Stimulated activated CD4-positive, alpha-beta T cell treated with anti-CD3 and anti-CD28 coated beads, Interleukin-15, amount 100 ng/mL, for 48 hours (primary cell): Measurements from ENCODE around the gene FARP1.

Experiments
- DNase-seq, 2 donors: peaks; one replicate each; pipeline ENCODE4 v3.0.0-alpha.2; 2020; ENCODE audit warnings: low read depth in 2 of 2

Gene FARP1

GRCh38 chr13:98420554-98421175, 277.8 kb downstream of the FARP1 start:
- DNase-seq, result no peak

GRCh38 chr13:98422046-98422445, 279.2 kb downstream of the FARP1 start:
- DNase-seq, result no peak

GRCh38 chr13:98423417-98423816, 280.5 kb downstream of the FARP1 start:
- DNase-seq, result no peak

GRCh38 chr13:98427331-98427995, 284.6 kb downstream of the FARP1 start:
- DNase-seq, result no peak

- DNase-seq, result no peak
These were observed 285.5 kb downstream of the FARP1 start for GRCh38 chr13:98428256-98428966.

GRCh38 chr13:98429081-98429480, 286.2 kb downstream of the FARP1 start:
- no peak for DNase-seq

- DNase-seq, result no peak
These were observed 286.6 kb downstream of the FARP1 start for GRCh38 chr13:98429531-98429930.

- DNase-seq, result no peak
These were observed 287.3 kb downstream of the FARP1 start for GRCh38 chr13:98429977-98430736.

- DNase-seq, result no peak
These were observed 289.7 kb downstream of the FARP1 start for GRCh38 chr13:98432638-98433037.

- DNase-seq, result no peak
These were observed 290.8 kb downstream of the FARP1 start for GRCh38 chr13:98433654-98434053.

- DNase-seq, result no peak
These were observed 291.2 kb downstream of the FARP1 start for GRCh38 chr13:98434060-98434459.

GRCh38 chr13:98435376-98435775, 292.5 kb downstream of the FARP1 start:
- DNase-seq, result no peak

GRCh38 chr13:98436233-98436910, 293.5 kb downstream of the FARP1 start:
- DNase-seq, result no peak

GRCh38 chr13:98438246-98439125, 295.6 kb downstream of the FARP1 start:
- DNase-seq, result no peak

GRCh38 chr13:98439126-98439828, 296.4 kb downstream of the FARP1 start:
- DNase-seq, result no peak

GRCh38 chr13:98439896-98440295, 297.0 kb downstream of the FARP1 start:
- DNase-seq, result no peak

- no peak for DNase-seq
These were observed 297.6 kb downstream of the FARP1 start for GRCh38 chr13:98440390-98441055.

- DNase-seq, result no peak
These were observed 298.3 kb downstream of the FARP1 start for GRCh38 chr13:98441056-98441676.
